ENCODE data around the gene EIF2B5.
A peak's percentile ranks its signal among the peaks of the same experiment; 100 is the strongest.

Gene EIF2B5

GRCh38 chr3:184142199-184142598 lies 7.0 kb downstream of the EIF2B5 start:
- TF ChIP-seq EZH2phosphoT487 (IDR thresholded peaks at IDR 0.05; ENCODE audit: borderline replicate concordance, low read length) = no peak
- no peak overlapping the region for H3K27ac ChIP-seq (ENCODE audit: low read depth, low read length)
- no peaks in the 10 kb centered on the region for H3K9me2 ChIP-seq (replicated peaks; ENCODE audit: control insufficient read depth, low read length)
- H3K4me3 ChIP-seq (ENCODE audit: low read length) = no peak overlapping the region
- no peaks in the 10 kb centered on the region for H4K20me1 ChIP-seq (ENCODE audit: control insufficient read depth, insufficient read depth, low read depth, low read length)
- peaks cover 7% of the 10 kb centered on the region for H3K4me1 ChIP-seq (ENCODE audit: control insufficient read depth, low read length)
- peaks cover 80% of the 10 kb centered on the region for H3K36me3 ChIP-seq (ENCODE audit: control insufficient read depth, low read length)
- no peaks in the 10 kb centered on the region for H3K27me3 ChIP-seq (ENCODE audit: control insufficient read depth, low read length)
- H3K4me2 ChIP-seq (ENCODE audit: low read length) = no peak overlapping the region
- no peaks in the 10 kb centered on the region for H3K9me3 ChIP-seq (ENCODE audit: control insufficient read depth, insufficient read depth, low read length)
- peaks cover 36% of the 10 kb centered on the region for H3K79me2 ChIP-seq (ENCODE audit: control insufficient read depth, low read length)
- peaks cover 2% of the 10 kb centered on the region; the same call in 1 of the 2 replicates for H3F3A ChIP-seq (ENCODE audit: control insufficient read depth, insufficient read depth)

GRCh38 chr3:184143327-184143726 lies 8.2 kb downstream of the EIF2B5 start:
- H3K27ac ChIP-seq (ENCODE audit: low read depth, low read length) = no peak overlapping the region

DNA sequence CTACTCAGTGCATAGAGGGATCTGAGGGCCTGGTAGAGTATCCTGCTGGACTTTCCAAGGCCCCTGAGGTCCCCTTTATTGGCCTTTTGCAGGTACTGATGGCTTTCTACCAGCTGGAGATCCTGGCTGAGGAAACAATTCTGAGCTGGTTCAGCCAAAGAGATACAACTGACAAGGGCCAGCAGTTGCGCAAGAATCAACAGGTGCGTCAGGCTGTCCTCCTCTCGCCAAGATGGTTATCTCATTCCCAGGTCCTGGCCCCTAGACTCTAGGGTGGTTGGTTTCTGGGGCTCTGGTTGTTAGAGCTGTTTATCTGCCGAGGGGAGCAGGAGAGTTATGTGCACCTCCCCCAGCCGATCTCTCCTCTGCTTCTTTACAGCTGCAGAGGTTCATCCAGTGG lies 9.3 kb downstream of the EIF2B5 start:
- H3K4me2 ChIP-seq (ENCODE audit: low read length) = no peak overlapping the region
- H3K36me3 ChIP-seq (ENCODE audit: control insufficient read depth, low read length) = peaks cover 65% of the 10 kb centered on the region
- no peaks in the 10 kb centered on the region for H4K20me1 ChIP-seq (ENCODE audit: control insufficient read depth, insufficient read depth, low read depth, low read length)
- H3K27ac ChIP-seq (ENCODE audit: low read depth, low read length) = no peak overlapping the region
- no peaks in the 10 kb centered on the region for H3K9me2 ChIP-seq (replicated peaks; ENCODE audit: control insufficient read depth, low read length)
- H3K4me3 ChIP-seq (ENCODE audit: low read length) = no peak overlapping the region
- H3K27me3 ChIP-seq (ENCODE audit: control insufficient read depth, low read length) = no peaks in the 10 kb centered on the region
- no peaks in the 10 kb centered on the region for H3K9me3 ChIP-seq (ENCODE audit: control insufficient read depth, insufficient read depth, low read length)
- H3K4me1 ChIP-seq (ENCODE audit: control insufficient read depth, low read length) = peaks cover 6% of the 10 kb centered on the region; the same call in 1 of the 2 replicates
- peaks cover 8% of the 10 kb centered on the region for H3F3A ChIP-seq (ENCODE audit: control insufficient read depth, insufficient read depth)
- peaks cover 16% of the 10 kb centered on the region for H3K79me2 ChIP-seq (ENCODE audit: control insufficient read depth, low read length)
- TF ChIP-seq EZH2phosphoT487 (IDR thresholded peaks at IDR 0.05; ENCODE audit: borderline replicate concordance, low read length) = no peak
- TF ChIP-seq, protein P1, sequence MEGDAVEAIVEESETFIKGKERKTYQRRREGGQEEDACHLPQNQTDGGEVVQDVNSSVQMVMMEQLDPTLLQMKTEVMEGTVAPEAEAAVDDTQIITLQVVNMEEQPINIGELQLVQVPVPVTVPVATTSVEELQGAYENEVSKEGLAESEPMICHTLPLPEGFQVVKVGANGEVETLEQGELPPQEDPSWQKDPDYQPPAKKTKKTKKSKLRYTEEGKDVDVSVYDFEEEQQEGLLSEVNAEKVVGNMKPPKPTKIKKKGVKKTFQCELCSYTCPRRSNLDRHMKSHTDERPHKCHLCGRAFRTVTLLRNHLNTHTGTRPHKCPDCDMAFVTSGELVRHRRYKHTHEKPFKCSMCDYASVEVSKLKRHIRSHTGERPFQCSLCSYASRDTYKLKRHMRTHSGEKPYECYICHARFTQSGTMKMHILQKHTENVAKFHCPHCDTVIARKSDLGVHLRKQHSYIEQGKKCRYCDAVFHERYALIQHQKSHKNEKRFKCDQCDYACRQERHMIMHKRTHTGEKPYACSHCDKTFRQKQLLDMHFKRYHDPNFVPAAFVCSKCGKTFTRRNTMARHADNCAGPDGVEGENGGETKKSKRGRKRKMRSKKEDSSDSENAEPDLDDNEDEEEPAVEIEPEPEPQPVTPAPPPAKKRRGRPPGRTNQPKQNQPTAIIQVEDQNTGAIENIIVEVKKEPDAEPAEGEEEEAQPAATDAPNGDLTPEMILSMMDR (IDR thresholded peaks at IDR 0.05; ENCODE audit: low read depth, low read length, poor library complexity, severe bottlenecking) = no peak

More at GRCh38 chr3:184143327-184143726, 8.2 kb downstream of the EIF2B5 start:
- H3K4me3 ChIP-seq (ENCODE audit: low read length) = no peak overlapping the region
- H3K9me3 ChIP-seq (ENCODE audit: control insufficient read depth, insufficient read depth, low read length) = no peaks in the 10 kb centered on the region
- H3K4me2 ChIP-seq (ENCODE audit: low read length) = no peak overlapping the region
- H3K4me1 ChIP-seq (ENCODE audit: control insufficient read depth, low read length) = peaks cover 6% of the 10 kb centered on the region; the same call in 1 of the 2 replicates
- no peaks in the 10 kb centered on the region for H3K9me2 ChIP-seq (replicated peaks; ENCODE audit: control insufficient read depth, low read length)
- peaks cover 25% of the 10 kb centered on the region for H3K79me2 ChIP-seq (ENCODE audit: control insufficient read depth, low read length)
- no peaks in the 10 kb centered on the region for H4K20me1 ChIP-seq (ENCODE audit: control insufficient read depth, insufficient read depth, low read depth, low read length)
- H3K27me3 ChIP-seq (ENCODE audit: control insufficient read depth, low read length) = no peaks in the 10 kb centered on the region
- TF ChIP-seq EZH2phosphoT487 (IDR thresholded peaks at IDR 0.05; ENCODE audit: borderline replicate concordance, low read length) = no peak
- TF ChIP-seq, protein P1 (IDR thresholded peaks at IDR 0.05; ENCODE audit: low read depth, low read length, poor library complexity, severe bottlenecking) = no peak
- H3F3A ChIP-seq (ENCODE audit: control insufficient read depth, insufficient read depth) = peaks cover 3% of the 10 kb centered on the region
- H3K36me3 ChIP-seq (ENCODE audit: control insufficient read depth, low read length) = peaks cover 69% of the 10 kb centered on the region

DNA sequence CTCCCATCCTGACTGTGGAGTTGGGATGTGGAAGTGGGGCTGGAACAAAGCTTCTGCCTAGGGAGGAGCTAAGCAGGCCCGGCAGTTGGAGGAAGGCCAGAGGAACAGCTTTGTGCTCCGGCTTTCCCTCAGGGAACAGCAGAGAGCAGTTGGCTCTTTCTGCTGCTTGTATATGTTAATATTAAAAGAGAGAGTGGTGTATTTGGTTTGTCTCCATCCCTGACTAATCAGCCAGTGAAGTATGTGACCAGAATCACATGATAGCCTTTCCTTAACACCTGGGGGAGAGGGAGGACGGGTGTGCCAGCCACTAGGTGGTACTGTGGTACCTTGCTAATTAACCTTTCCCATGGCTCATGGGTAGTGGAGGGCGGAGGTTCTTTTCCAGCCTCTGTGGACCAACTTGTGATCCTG lies 10.0 kb downstream of the EIF2B5 start:
- Histone ChIP-seq H3K4me1 (ENCODE audit: control insufficient read depth, low read length) (peaks cover 6% of the 10 kb centered on the region; the same call in 1 of the 2 replicates), H3K4me2 (ENCODE audit: low read length) (no peak overlapping the region), H3K9me3 (ENCODE audit: control insufficient read depth, insufficient read depth, low read length) (no peaks in the 10 kb centered on the region), H3K27me3 (ENCODE audit: control insufficient read depth, low read length) (no peaks in the 10 kb centered on the region), H3F3A (ENCODE audit: control insufficient read depth, insufficient read depth) (peaks cover 8% of the 10 kb centered on the region), H4K20me1 (ENCODE audit: control insufficient read depth, insufficient read depth, low read depth, low read length) (no peaks in the 10 kb centered on the region), H3K79me2 (ENCODE audit: control insufficient read depth, low read length) (peaks cover 12% of the 10 kb centered on the region), H3K9me2 (replicated peaks; ENCODE audit: control insufficient read depth, low read length) (no peaks in the 10 kb centered on the region), H3K27ac (ENCODE audit: low read depth, low read length) (no peak overlapping the region), H3K36me3 (ENCODE audit: control insufficient read depth, low read length) (peaks cover 60% of the 10 kb centered on the region), H3K4me3 (ENCODE audit: low read length) (no peak overlapping the region)
- TF ChIP-seq EZH2phosphoT487 (IDR thresholded peaks at IDR 0.05; ENCODE audit: borderline replicate concordance, low read length) = no peak
- TF ChIP-seq, protein P1 (IDR thresholded peaks at IDR 0.05; ENCODE audit: low read depth, low read length, poor library complexity, severe bottlenecking) = peak; percentile 55

Measured in DOHH2 (cell line).